HG03064 (cell line): ENCODE results near the gene DAB2IP.
"Not testable (repeated sequence)": the region's sequence is repeated elsewhere in the genome, so short reads cannot be mapped to it uniquely, and the experiment has no call there.

Experiments
- ATAC-seq: cut with Tn5 transposase; IDR thresholded peaks from one replicate; pipeline ENCODE4 v1.9.1; 2021; ENCODE audit warnings: low read depth; ENCODE audit not compliant: unreplicated experiment

DAB2IP gene

GRCh38 chr9:121739971-121740370, 88.5 kb downstream of the DAB2IP start:
- no peak for ATAC-seq

GRCh38 chr9:121741228-121741918, 89.9 kb downstream of the DAB2IP start:
- no peak for ATAC-seq

DNA sequence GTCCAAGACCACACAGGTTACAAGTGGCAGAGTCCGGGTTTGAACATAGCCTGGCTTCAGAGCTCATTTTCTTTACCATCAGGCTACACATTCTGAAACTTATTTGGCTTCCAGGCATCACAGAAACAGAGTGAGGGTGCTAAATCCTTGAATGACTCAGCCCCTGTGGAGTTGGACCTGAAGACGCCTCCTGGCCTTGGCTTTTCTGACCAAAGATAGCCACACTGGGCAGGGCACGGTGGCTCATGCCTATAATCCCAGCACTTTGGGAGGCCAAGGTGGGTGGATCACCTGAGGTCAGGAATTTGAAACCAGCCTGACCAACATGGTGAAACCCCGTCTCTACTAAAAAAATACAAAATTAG, 90.5 kb downstream of the DAB2IP start:
- ATAC-seq = not testable (repeated sequence)

DNA sequence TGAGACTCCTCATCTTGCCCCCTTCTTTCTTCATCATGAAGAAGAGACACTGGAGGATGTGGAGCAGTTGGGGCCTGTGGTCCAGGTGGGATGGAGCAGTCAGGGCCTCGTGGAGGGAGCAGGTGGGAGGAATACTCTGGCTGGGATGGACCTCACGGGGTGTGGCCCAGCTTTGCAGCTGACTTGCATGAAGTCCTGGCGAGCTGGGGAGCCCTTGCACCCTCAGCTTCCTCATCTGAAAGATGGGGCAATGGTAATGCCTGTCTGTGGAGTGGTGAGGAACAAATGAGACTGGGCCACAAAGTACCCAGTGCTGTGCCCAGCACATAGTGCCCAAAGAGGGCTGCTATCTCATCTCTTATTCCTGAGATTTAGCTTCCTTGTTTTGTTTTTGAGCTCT, 91.5 kb downstream of the DAB2IP start:
- no peak for ATAC-seq

DNA sequence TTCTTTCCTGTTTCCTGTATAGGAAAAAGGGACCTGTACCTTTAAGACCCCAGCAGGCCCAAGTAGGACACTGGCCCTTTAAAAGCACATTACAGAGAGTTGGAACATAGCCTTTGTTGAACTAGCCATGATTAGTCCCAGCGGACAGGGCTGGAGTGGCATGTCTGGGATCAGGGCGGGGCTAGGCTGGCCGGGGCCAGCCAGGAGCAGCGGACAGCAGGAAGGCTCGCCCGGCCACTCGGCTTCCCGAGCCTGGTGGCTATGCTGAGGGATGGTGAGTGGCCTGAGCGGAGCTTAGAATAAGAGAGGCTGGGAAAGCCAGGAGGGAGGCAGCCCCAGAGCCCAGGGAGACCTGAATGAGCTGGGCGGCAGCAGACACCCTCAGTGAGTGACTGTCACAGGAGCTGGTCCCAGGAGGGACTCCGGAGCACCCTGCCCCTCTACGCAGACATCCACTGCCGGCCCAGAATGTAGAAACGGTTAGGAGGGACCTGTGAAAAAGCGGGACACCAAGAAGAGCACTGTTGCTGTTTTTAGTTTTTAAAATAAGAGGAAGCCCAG, 92.1 kb downstream of the DAB2IP start:
- ATAC-seq = no peak

DNA sequence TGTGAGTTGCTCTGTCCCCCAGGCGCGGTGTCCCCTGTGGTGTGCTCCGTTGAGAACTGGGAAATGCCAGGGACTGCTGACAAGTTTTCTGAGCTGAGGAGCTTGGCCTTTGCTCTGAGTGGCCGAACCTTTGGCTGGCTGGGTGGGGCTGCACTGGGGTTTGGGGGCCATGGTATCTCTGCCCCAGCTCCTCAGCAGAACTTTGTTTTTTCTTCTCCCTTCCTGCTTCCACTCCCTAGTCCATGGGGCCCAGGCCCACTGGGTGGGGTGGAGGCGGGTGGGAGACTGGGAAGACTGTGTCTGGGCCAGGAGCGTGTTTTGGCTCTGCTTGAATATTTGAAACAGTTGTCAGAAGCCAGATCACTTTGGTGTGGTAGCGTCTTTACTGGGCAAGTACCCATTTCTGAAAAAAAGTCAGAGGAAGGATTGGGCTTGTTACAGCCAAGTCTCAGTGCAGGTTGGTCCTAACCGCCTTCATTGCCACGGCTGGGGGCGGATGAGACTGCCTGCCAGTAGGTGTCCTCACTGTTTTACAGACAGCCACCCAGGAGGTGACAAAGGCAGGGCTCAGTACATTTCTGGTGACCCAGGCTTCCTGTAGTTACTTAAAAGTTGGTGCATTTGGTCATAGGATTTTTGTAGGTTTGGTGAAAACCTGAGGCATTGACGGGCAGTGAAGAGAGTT, 92.7 kb downstream of the DAB2IP start:
- ATAC-seq = no peak

DNA sequence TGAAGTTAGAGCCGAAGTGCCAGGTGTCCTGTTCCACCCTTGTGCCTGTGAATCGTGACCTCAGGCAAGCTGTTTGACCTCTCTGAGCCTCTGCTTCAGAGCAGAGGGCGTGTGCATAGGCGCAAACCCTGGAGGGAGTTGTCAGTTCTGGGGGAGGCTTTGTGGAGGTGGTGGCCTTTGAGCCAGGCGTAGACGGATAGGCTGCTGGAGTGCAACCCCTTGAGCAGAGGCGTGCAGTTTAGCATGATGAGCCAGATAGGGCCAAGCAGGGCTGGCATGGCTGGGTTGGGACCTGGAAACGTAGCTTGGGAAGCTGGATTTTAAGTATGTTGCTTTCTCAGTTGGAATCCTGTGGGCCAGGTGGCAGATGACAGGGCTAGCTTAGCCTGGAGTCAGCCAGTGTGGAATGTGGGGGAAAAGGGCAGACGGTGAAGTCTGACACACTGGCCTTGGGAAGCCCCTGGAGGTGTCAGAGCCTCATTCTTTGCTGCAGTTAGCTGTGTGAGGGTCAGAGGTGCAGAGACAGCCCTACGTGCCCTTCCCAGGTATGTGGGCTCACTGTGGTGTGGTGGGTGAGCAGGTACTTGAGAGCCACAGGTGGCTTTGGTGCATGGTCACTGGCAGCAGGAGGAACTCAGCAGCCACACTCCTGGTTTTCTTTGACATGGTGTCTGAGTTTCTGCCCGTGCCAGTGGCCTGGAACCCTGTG, 93.4 kb downstream of the DAB2IP start:
- no peak for ATAC-seq

DNA sequence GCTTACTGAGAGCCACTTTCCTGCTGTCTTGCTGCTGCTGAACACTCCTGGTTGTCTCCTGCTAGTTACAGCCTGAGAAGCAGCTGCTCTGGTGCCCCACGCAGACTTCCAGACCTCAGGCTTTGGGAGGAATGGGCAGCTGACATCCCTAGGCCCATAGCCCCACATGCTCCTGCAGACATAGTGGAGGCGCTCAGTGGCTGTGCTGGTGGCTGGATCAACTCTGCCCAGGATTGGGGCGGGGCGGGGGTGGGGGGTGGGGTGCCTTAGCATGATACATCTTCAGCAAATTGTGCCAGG, 93.9 kb downstream of the DAB2IP start:
- no peak for ATAC-seq

DNA sequence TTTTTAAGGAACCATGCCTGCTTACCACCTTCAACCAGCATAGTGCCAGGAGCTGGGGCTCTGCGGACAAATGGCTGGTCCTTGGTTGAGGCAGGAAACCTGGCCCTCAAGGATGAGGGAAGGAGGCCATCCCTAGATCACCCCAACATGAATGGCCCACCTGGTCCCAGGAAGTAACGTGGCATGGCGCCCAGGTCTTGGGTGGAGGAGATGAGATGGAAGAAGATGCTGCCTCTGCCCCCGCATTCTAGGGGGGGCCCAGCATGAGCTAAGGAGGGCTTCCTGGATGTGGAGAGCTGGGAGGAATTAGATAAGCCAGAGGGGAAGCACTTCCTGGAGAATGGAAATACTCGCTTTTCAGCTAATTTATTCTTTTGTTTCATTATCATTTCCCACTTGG, 95.0 kb downstream of the DAB2IP start:
- ATAC-seq = no peak

GRCh38 chr9:121746866-121747265, 95.4 kb downstream of the DAB2IP start:
- ATAC-seq = no peak

DNA sequence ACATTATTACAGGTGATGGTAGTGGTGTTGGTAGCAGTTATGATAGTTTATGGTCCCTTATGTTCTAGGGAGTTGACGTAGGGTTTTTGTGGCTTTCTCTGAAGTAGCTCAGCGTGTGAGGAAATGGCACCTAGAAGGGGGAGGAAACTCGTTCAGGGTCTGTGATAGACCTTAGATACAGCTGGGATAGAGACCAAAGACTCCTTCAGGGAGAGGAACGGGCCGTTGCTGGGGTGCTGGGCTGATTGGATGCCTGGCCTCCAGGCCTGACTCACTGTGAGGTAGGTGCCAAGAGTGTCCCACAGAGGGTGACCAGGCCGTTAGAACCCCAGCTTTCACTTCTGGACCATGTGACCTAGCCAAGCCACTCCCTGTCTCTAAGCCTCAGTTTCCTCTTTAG, 96.6 kb downstream of the DAB2IP start:
- no peak for ATAC-seq

DNA sequence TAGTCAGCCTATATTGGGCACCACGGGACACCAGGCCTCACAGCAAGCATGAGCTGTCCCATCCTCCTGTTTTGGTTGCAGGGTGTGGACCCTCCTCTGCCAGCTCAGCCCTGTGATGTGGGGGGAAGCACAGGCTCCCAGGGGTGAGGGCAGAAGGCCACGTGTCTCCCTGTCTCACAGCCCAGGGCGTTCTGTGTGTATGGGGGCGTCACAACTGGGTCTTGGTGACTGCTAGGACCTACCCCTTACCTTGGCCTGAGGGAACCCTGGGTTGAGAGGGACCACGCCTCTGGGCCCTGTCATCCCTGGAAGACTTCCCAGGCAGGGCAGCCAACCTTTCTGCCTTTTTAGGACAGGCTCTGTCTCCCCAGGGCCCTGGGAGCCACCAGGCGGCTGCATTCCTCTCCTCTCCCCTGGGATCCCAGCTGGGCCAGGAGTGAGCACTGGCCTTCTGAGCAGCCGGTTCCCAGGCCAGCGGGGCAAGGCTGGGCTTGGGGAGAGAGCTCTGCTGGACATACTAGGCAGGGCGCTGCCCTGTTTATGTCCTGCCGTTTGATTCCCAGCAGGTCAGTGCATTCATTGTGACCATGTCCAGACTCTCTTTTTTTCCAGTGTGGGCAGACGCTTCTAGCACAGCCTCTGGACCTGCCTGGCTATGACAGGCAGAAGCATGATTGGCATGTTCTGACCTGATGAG, 97.4 kb downstream of the DAB2IP start:
- ATAC-seq = no peak

GRCh38 chr9:121749614-121750013, 98.2 kb downstream of the DAB2IP start:
- ATAC-seq = no peak

DNA sequence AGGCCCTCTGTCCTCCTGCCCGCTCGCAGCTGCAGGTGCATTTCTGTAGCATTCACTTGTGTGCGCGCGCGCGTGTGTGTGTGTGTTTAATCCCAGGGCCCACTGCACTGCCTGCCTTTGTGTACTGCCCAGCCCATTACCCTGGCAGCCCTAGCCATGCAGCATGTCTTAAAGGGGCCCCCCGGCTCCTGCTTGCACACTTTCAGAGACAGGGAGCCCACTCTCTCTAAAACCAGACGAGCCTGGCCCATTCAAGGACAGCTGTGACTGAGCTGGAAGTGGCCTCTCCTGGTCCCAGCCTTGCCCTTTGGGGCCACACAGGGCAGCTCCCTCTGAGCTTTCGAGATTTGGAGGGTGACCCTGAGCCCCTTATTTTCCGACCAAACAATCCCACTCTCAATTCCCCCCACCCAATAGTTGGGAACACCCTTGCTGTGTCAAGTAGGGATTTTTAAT, 98.9 kb downstream of the DAB2IP start:
- ATAC-seq = no peak

- no peak for ATAC-seq
Measured at GRCh38 chr9:121750715-121751623, 99.5 kb downstream of the DAB2IP start.

GRCh38 chr9:121751686-121752445, 100.4 kb downstream of the DAB2IP start:
- no peak for ATAC-seq

GRCh38 chr9:121752929-121753328, 101.5 kb downstream of the DAB2IP start:
- ATAC-seq = no peak

- ATAC-seq = no peak
Measured at GRCh38 chr9:121753802-121754654, 102.6 kb downstream of the DAB2IP start.
